HepG2 (cell line): ENCODE results near the gene FRK. TPM values are rescaled to one million over a fixed set of nuclear protein-coding genes. Genes with fewer than 3 reads are reported as not detected.

Source experiments
- ATAC-seq: fragments of 200-7000 bp; cut with Tn5 transposase; 3 replicates; pipeline ENCODE4 v1.9.1; 2020; ENCODE audit warnings: mild to moderate bottlenecking, moderate library complexity
- BruUV-seq: library from RNA; stranded (reverse); fragments of 400-500 nt; replicated peaks from 2 replicates; lab custom pipeline; 2021; lab: Mats Ljungman, UMichigan
- CTCF ChIA-PET: fragments of 300-600 bp; formaldehyde crosslinking; extraction: SDS; loops from one replicate; lab custom pipeline; 2021; ENCODE audit warnings: low total read pairs, inconsistent platforms, low intra/inter-chr PET ratio; lab: Yijun Ruan, JAX
- POLR2A ChIA-PET: fragments of 350-600 bp; sonication (Branson Sonifier 250); formaldehyde crosslinking; loops from one replicate; lab custom pipeline; 2020; ENCODE audit warnings: antibody characterized with exemption, inconsistent platforms; lab: Yijun Ruan, JAX
- DNase-seq: peaks from one replicate; pipeline ENCODE4 v3.0.0-alpha.2; 2015; ENCODE audit warnings: low spot score
- FAIRE-seq: peaks from 3 replicates; lab custom pipeline; 2011; peaks lifted over from hg19 to GRCh38; lab: Jason Lieb, UNC
- H2AFZ ChIP-seq: one replicate; pipeline ENCODE4 v1.6.1; 2011; ENCODE audit warnings: low read length, inconsistent platforms
- H3K27ac ChIP-seq: fragments of 300-600 bp; 3 replicates; pipeline ENCODE4 v1.8.0; 2011; ENCODE audit warnings: mixed run types, mild to moderate bottlenecking, mixed read lengths, low read length, inconsistent platforms; ENCODE audit not compliant: insufficient read depth; ENCODE audit errors: extremely low read length
- H3K27me3 ChIP-seq, 2 experiments: fragments of 200-600 bp in 1 of 2; 2 replicates in 1 of 2; 3 replicates in 1 of 2; pipeline versions ENCODE4 v1.6.0 to v1.8.0; 2011; ENCODE audit warnings: low read length in 2 of 2, mild to moderate bottlenecking in 2 of 2, moderate library complexity in 2 of 2, inconsistent platforms in 1 of 2; ENCODE audit not compliant: insufficient read depth in 2 of 2, control insufficient read depth in 1 of 2
- H3K36me3 ChIP-seq, 2 experiments: fragments of 200-600 bp in 1 of 2; replicated peaks in 1 of 2; 2 replicates in 1 of 2; 3 replicates in 1 of 2; pipeline versions ENCODE4 v1.5.1 to v1.8.0; 2011; ENCODE audit warnings: low read length in 2 of 2, inconsistent platforms in 1 of 2; ENCODE audit not compliant: insufficient read depth in 2 of 2, control insufficient read depth in 1 of 2
- H3K4me1 ChIP-seq: 2 replicates; pipeline ENCODE4 v1.5.1; 2012; ENCODE audit warnings: low read length, inconsistent platforms; ENCODE audit not compliant: insufficient read depth
- H3K4me2 ChIP-seq: 2 replicates; pipeline ENCODE4 v1.6.0; 2011; ENCODE audit warnings: low read depth, low read length, inconsistent platforms
- H3K4me3 ChIP-seq, 3 experiments: fragments of 200-600 bp in 1 of 3; sonication (generic), shearing (Covaris generic) in 1 of 3; replicated peaks in 1 of 3; 2 replicates each; pipeline ENCODE4 v1.5.1; 2011 to 2016; ENCODE audit warnings: low read length in 3 of 3, inconsistent platforms in 2 of 3, low read depth in 2 of 3, mild to moderate bottlenecking in 2 of 3, control low read depth in 1 of 3, mixed read lengths in 1 of 3; ENCODE audit not compliant: insufficient read depth in 1 of 3
- H3K79me2 ChIP-seq: one replicate; pipeline ENCODE4 v1.6.1; 2011; ENCODE audit warnings: low read length, inconsistent platforms; ENCODE audit not compliant: insufficient read depth
- H3K9ac ChIP-seq: 2 replicates; pipeline ENCODE4 v1.6.0; 2011; ENCODE audit warnings: mild to moderate bottlenecking, low read depth, low read length, inconsistent platforms; ENCODE audit not compliant: insufficient read depth
- H3K9me3 ChIP-seq: 2 replicates; pipeline ENCODE4 v1.5.1; 2012; ENCODE audit warnings: mild to moderate bottlenecking, low read length
- H4K20me1 ChIP-seq: 2 replicates; pipeline ENCODE4 v1.6.0; 2011; ENCODE audit warnings: inconsistent platforms, mild to moderate bottlenecking, low read length, moderate library complexity; ENCODE audit not compliant: insufficient read depth
- ISX ChIP-seq: sonication (generic); formaldehyde crosslinking; conservative IDR thresholded peaks from 2 replicates; pipeline ENCODE4 v1.5.0; 2020; ENCODE audit warnings: missing genetic modification reagents
- SKIL ChIP-seq: sonication (generic); formaldehyde crosslinking; IDR thresholded peaks from 2 replicates; pipeline ENCODE4 v1.8.0; 2022; ENCODE audit warnings: missing genetic modification reagents, mild to moderate bottlenecking, moderate library complexity, borderline replicate concordance
- SRY ChIP-seq: sonication (generic); formaldehyde crosslinking; IDR thresholded peaks from 2 replicates; pipeline ENCODE4 v1.8.0; 2022; ENCODE audit warnings: mild to moderate bottlenecking, missing genetic modification reagents
- ZFP90 ChIP-seq: sonication (generic); formaldehyde crosslinking; IDR thresholded peaks from 2 replicates; pipeline ENCODE4 v1.8.0; 2022; ENCODE audit warnings: missing genetic modification reagents, mild to moderate bottlenecking, inconsistent platforms, borderline replicate concordance
- ZGPAT ChIP-seq: IDR thresholded peaks from 2 replicates; pipeline ENCODE4 v1.6.1; 2016; ENCODE audit warnings: mild to moderate bottlenecking
- ZNF780A ChIP-seq: sonication (generic); formaldehyde crosslinking; IDR thresholded peaks from 2 replicates; pipeline ENCODE4 v1.8.0; 2022; ENCODE audit warnings: mild to moderate bottlenecking, missing genetic modification reagents, moderate library complexity
- in situ Hi-C: cut with HindIII; loops from 2 replicates; pipeline ENCODE4 v1.10.0; 2017; ENCODE audit warnings: low pct_unique_long_range_greater_than_20kb; ENCODE audit not compliant: extremely low pct_ligation_motif_present
- intact Hi-C: fragments of 100-400 bp; cut with micrococcal nuclease; formaldehyde crosslinking; loops from one replicate; pipeline ENCODE4 v1.10.0; 2022; ENCODE audit not compliant: unreplicated experiment
- polyA plus RNA-seq, 8 experiments: library from polyadenylated mRNA; depleted of rRNA in 3 of 8; stranded (reverse) in 7 of 8; unstranded in 1 of 8; fragments of >200 nt; fragmentation: Illumina TruSeq in 4 of 8; extraction: Trizol in 4 of 8; gene quantifications; 2 replicates each; pipeline versions ENCODE4 v1.2.1 to v1.2.3, GENCODE V29; 2011 to 2016; ENCODE audit warnings: low read depth in 4 of 8, missing spikeins in 1 of 8, mixed read lengths in 1 of 8; ENCODE audit not compliant: insufficient read depth in 1 of 8
- total RNA-seq, 5 experiments: library from RNA; depleted of rRNA; stranded (reverse); fragments of >200 nt; fragmentation: Illumina TruSeq; extraction: Trizol; gene quantifications; 2 replicates each; pipeline ENCODE4 v1.2.3, GENCODE V29; 2016; ENCODE audit warnings: low read depth in 1 of 5

The FRK gene
- total and polyA plus RNA-seq, 2 of the 13 experiments (the other 11 are each of a cell fraction or from before 2014, with no cell fraction given): 1.3 to 2.9 TPM

- Histone ChIP-seq H4K20me1 (no peaks in the 10 kb centered on the region), H3K27me3 (no peaks in the 10 kb centered on the region), H3K79me2 (no peaks in the 10 kb centered on the region), H3K4me3 (no peak overlapping the region), H3K9ac (no peak overlapping the region), H3K4me1 (peaks cover 11% of the 10 kb centered on the region), H3K27ac (no peak overlapping the region), H3K4me2 (no peak overlapping the region), H3K36me3 (peaks cover 0 to 2% of the 10 kb centered on the region in 2 experiments; a peak in 1 of 5 replicates), H2AFZ (no peak overlapping the region), H3K9me3 (no peaks in the 10 kb centered on the region)
- intact Hi-C loops: no loop called here
- FAIRE-seq: no peak
- no TSS peak for BruUV-seq
- in situ Hi-C loops: no loop called here
- TF ChIP-seq SKIL (no peak), SRY (CRISPR knock-in tag) (no peak), ISX (no peak), ZFP90 (no peak), ZGPAT (CRISPR knock-in tag) (no peak), ZNF780A (CRISPR knock-in tag) (no peak)
- no peak for ATAC-seq
- CTCF ChIA-PET: no interaction called here
- POLR2A ChIA-PET: no interaction called here
- no peak for DNase-seq
Measured at GRCh38 chr6:115948751-115949150, 111.9 kb downstream of the FRK start.
